ENCODE measurements around the gene AKAP6.

AKAP6 gene

GRCh38 chr14:32330351-32331111 is 1.4 kb downstream of the AKAP6 start:
- in situ Hi-C loops (cut with MboI; ENCODE audit: low sequenced_read_pairs, unreplicated experiment), result no loop called here
- TF ChIP-seq CTCF (IDR thresholded peaks at IDR 0.05; ENCODE audit: borderline replicate concordance, control extremely low read depth, extremely low read depth, insufficient read depth, missing control alignments), result no peak
- no peak for DNase-seq (ENCODE audit: low spot score)

- TF ChIP-seq CTCF (IDR thresholded peaks at IDR 0.05; ENCODE audit: borderline replicate concordance, control extremely low read depth, extremely low read depth, insufficient read depth, missing control alignments), result no peak
- DNase-seq (ENCODE audit: low spot score), result no peak
- in situ Hi-C loops (cut with MboI; ENCODE audit: low sequenced_read_pairs, unreplicated experiment), result no loop called here
These were observed 2.1 kb downstream of the AKAP6 start for GRCh38 chr14:32331206-32331605.

- in situ Hi-C loops (cut with MboI; ENCODE audit: low sequenced_read_pairs, unreplicated experiment), result no loop called here
- DNase-seq (ENCODE audit: low spot score), result no peak
- no peak for TF ChIP-seq CTCF (IDR thresholded peaks at IDR 0.05; ENCODE audit: borderline replicate concordance, control extremely low read depth, extremely low read depth, insufficient read depth, missing control alignments)
These were observed 3.6 kb downstream of the AKAP6 start for GRCh38 chr14:32332415-32333316.

- no peak for TF ChIP-seq CTCF (IDR thresholded peaks at IDR 0.05; ENCODE audit: borderline replicate concordance, control extremely low read depth, extremely low read depth, insufficient read depth, missing control alignments)
- no peak for DNase-seq (ENCODE audit: low spot score)
- in situ Hi-C loops (cut with MboI; ENCODE audit: low sequenced_read_pairs, unreplicated experiment), result no loop called here
These were observed 7.6 kb downstream of the AKAP6 start for GRCh38 chr14:32336702-32337101.

- DNase-seq (ENCODE audit: low spot score), result no peak
- in situ Hi-C loops (cut with MboI; ENCODE audit: low sequenced_read_pairs, unreplicated experiment), result no loop called here
- TF ChIP-seq CTCF (IDR thresholded peaks at IDR 0.05; ENCODE audit: borderline replicate concordance, control extremely low read depth, extremely low read depth, insufficient read depth, missing control alignments), result no peak
These were observed 8.7 kb downstream of the AKAP6 start for GRCh38 chr14:32337759-32338158.

GRCh38 chr14:32339188-32339587 is 10.1 kb downstream of the AKAP6 start:
- in situ Hi-C loops (cut with MboI; ENCODE audit: low sequenced_read_pairs, unreplicated experiment), result no loop called here
- no peak for DNase-seq (ENCODE audit: low spot score)
- TF ChIP-seq CTCF (IDR thresholded peaks at IDR 0.05; ENCODE audit: borderline replicate concordance, control extremely low read depth, extremely low read depth, insufficient read depth, missing control alignments), result no peak

All from GM13976 (cell line).